Measurements from ENCODE around the gene RUSF1. TPM values are rescaled to one million over a fixed set of nuclear protein-coding genes. Genes with fewer than 3 reads are reported as not detected.

The RUSF1 gene
- polyA plus RNA-seq, 1 of the 3 experiments (the other 2 are of a cell fraction), result 36.5 TPM

DNA sequence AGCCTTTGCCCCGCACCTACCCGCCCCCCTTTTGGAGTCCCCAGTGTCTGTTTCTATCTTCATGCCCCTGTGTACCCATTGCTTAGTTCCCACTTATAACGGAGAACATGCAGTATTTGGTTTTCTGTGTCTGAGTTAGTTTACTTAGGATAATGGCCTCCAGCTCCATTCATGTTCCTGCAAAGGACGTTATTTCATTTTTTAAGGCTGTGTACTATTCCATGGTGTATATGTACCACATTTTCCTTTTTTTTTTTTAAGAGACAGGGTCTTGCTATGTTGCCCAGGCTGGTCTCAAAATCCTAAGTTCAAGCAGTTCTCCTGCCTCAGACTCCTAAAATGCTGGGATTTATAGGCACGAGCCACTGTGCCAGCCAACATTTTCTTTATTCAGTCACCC lies 40.3 kb downstream of the RUSF1 start:
- Histone ChIP-seq H3K4me3 (ENCODE audit: low read depth in 2 of 2, low read length in 1 of 2) (no peak overlapping the region), H3K4me2 (no peak overlapping the region), H4K20me1 (ENCODE audit: insufficient read depth) (no peaks in the 10 kb centered on the region), H3K27me3 (ENCODE audit: insufficient read depth) (no peaks in the 10 kb centered on the region), H3K9ac (no peak overlapping the region), H3K79me2 (ENCODE audit: insufficient read depth) (peaks cover 23% of the 10 kb centered on the region), H3K27ac (ENCODE audit: low read depth in 2 of 2, low read length in 1 of 2) (no peak overlapping the region), H3K9me3 (no peaks in the 10 kb centered on the region), H3F3A (replicated peaks; ENCODE audit: insufficient read depth) (peaks cover 18% of the 10 kb centered on the region), H3K4me1 (ENCODE audit: control insufficient read depth in 1 of 2, insufficient read depth in 2 of 2, low read depth in 1 of 2, low read length in 1 of 2) (peaks cover 0 to 5% of the 10 kb centered on the region in 2 experiments; a peak in 1 of 4 replicates), H3K9me2 (no peaks in the 10 kb centered on the region), H2AFZ (ENCODE audit: low read depth) (no peak overlapping the region), H3K36me3 (replicated peaks in 1 of 2; ENCODE audit: control insufficient read depth in 1 of 2, insufficient read depth in 2 of 2, low read length in 1 of 2) (peaks cover 0 to 13% of the 10 kb centered on the region in 2 experiments)
- 82% methylated on average over 5 of the region's 5 CpGs for WGBS (ENCODE audit: low lambda C conversion rate)
- POLR2A ChIA-PET, result interaction anchor here (0.9 kb wide), 1 partner anchor 9 kb away, joined by 3 read pairs; no protein-coding TSS in a partner anchor
- DNase-seq, result no peak
- CTCF ChIA-PET, result interaction anchor here (5.7 kb wide), 1 partner anchor 8 kb away, joined by 68 read pairs; the partner anchor contains the start of gene ARMC5
- TF ChIP-seq, protein P1, sequence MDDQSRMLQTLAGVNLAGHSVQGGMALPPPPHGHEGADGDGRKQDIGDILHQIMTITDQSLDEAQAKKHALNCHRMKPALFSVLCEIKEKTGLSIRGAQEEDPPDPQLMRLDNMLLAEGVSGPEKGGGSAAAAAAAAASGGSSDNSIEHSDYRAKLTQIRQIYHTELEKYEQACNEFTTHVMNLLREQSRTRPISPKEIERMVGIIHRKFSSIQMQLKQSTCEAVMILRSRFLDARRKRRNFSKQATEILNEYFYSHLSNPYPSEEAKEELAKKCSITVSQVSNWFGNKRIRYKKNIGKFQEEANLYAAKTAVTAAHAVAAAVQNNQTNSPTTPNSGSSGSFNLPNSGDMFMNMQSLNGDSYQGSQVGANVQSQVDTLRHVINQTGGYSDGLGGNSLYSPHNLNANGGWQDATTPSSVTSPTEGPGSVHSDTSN (IDR thresholded peaks at IDR 0.05), result no peak

DNA sequence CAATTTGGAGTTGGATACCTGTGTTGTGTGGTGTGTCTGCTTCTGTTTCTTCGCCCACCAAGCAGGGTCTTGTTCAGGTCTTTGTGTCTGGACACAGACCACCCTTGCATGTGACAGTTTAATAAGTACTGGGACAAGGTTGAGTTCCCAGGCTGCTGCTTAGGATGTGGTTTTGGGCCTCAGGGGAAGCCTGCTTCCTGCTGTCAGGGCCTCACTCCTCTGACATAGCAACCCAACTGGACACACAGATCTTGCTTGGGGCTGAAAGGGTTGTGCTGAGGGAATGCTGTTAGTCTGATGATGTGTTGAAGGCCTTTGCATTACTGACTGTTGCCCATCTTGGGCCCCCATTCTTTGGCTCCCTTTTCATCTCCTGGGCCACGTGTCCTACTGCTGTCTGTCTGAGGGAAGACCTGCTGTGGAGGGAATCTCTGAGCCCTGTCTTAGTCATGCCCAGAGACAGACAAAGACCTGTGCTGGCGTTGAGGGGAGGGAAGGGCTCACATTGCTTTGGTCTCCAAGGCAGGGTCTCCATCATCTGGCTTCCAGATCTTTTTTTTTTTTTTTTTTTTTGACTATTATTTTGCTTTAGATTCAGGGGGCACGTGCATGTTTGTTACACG lies 40.9 kb downstream of the RUSF1 start:
- Histone ChIP-seq H3K27me3 (ENCODE audit: insufficient read depth) (no peaks in the 10 kb centered on the region), H4K20me1 (ENCODE audit: insufficient read depth) (no peaks in the 10 kb centered on the region), H3F3A (replicated peaks; ENCODE audit: insufficient read depth) (peaks cover 15% of the 10 kb centered on the region), H3K79me2 (ENCODE audit: insufficient read depth) (peaks cover 17% of the 10 kb centered on the region), H3K9me3 (no peaks in the 10 kb centered on the region), H3K4me3 (ENCODE audit: low read depth in 2 of 2, low read length in 1 of 2) (no peak overlapping the region), H3K4me1 (ENCODE audit: control insufficient read depth in 1 of 2, insufficient read depth in 2 of 2, low read depth in 1 of 2, low read length in 1 of 2) (peaks cover 0 to 5% of the 10 kb centered on the region in 2 experiments; a peak in 1 of 4 replicates), H3K9me2 (no peaks in the 10 kb centered on the region), H3K9ac (no peak overlapping the region), H2AFZ (ENCODE audit: low read depth) (no peak overlapping the region), H3K27ac (ENCODE audit: low read depth in 2 of 2, low read length in 1 of 2) (no peak overlapping the region), H3K36me3 (replicated peaks in 1 of 2; ENCODE audit: control insufficient read depth in 1 of 2, insufficient read depth in 2 of 2, low read length in 1 of 2) (peaks cover 0 to 15% of the 10 kb centered on the region in 2 experiments), H3K4me2 (no peak overlapping the region)
- TF ChIP-seq CHD2 (IDR thresholded peaks at IDR 0.05; ENCODE audit: low read length, partially characterized antibody), result no peak
- TF ChIP-seq MXI1 (IDR thresholded peaks at IDR 0.05; ENCODE audit: low read depth, low read length), result no peak
- no peak for TF ChIP-seq ZBTB33 (IDR thresholded peaks at IDR 0.05; ENCODE audit: borderline replicate concordance, low read depth)
- TF ChIP-seq FOSL2 (IDR thresholded peaks at IDR 0.05; ENCODE audit: borderline replicate concordance, low read depth), result no peak
- TF ChIP-seq EZH2phosphoT487 (IDR thresholded peaks at IDR 0.05; ENCODE audit: borderline replicate concordance, low read depth), result no peak
- CTCF ChIA-PET, result no interaction called here
- POLR2A ChIA-PET, result no interaction called here
- DNase-seq, result peak; percentile 10
- 68% methylated on average over 4 of the region's 5 CpGs for WGBS (ENCODE audit: low lambda C conversion rate)
